GM12878 (cell line): ENCODE measurements around the gene ZNF827. TPM values are rescaled to one million over a fixed set of nuclear protein-coding genes. Genes with fewer than 3 reads are reported as not detected.

Experiments
- ATAC-seq: fragments of 200-7000 bp; cut with Tn5 transposase; 3 replicates; pipeline ENCODE4 v1.9.1; 2020; ENCODE audit warnings: mild to moderate bottlenecking, moderate library complexity
- BruUV-seq: library from RNA; stranded (reverse); fragments of 400-500 nt; replicated peaks from 2 replicates; lab custom pipeline; 2021; lab: Mats Ljungman, UMichigan
- CTCF ChIA-PET: fragments of 300-600 bp; sonication (Branson Sonifier 250); formaldehyde crosslinking; extraction: SDS; loops from one replicate; lab custom pipeline; 2021; ENCODE audit warnings: inconsistent platforms; lab: Yijun Ruan, JAX
- POLR2A ChIA-PET: fragments of 350-600 bp; formaldehyde crosslinking; extraction: SDS; loops from one replicate; lab custom pipeline; 2021; ENCODE audit warnings: inconsistent platforms; lab: Charles Lee
- RAD21 ChIA-PET: fragments of 300-600 bp; sonication (Branson Sonifier 250); formaldehyde crosslinking; loops from one replicate; lab custom pipeline; 2023; ENCODE audit warnings: antibody characterized with exemption; ENCODE audit not compliant: unreplicated experiment; lab: Charles Lee
- SMC1A ChIA-PET: fragments of 300-600 bp; sonication (Branson Sonifier 250); formaldehyde crosslinking; loops from one replicate; lab custom pipeline; 2023; ENCODE audit not compliant: unreplicated experiment, uncharacterized antibody; lab: Charles Lee
- DNase-seq: peaks from one replicate; pipeline ENCODE4 v3.0.0-alpha.2; 2011; ENCODE audit warnings: low read depth, low spot score
- FAIRE-seq: peaks from 3 replicates; lab custom pipeline; 2011; peaks lifted over from hg19 to GRCh38; lab: Jason Lieb, UNC
- H2AFZ ChIP-seq: 2 replicates; pipeline ENCODE4 v1.6.0; 2011; ENCODE audit warnings: low read depth, low read length, control low read depth; ENCODE audit not compliant: control insufficient read depth
- H3K27ac ChIP-seq: 2 replicates; pipeline ENCODE4 v1.5.1; 2011; ENCODE audit warnings: control low read depth; ENCODE audit not compliant: control insufficient read depth, insufficient read depth
- H3K27me3 ChIP-seq, 2 experiments: replicated peaks in 1 of 2; 2 replicates each; pipeline versions ENCODE4 v1.6.0 to v1.6.1; 2011; ENCODE audit warnings: low read length in 1 of 2; ENCODE audit not compliant: control insufficient read depth in 2 of 2, insufficient read depth in 2 of 2
- H3K36me3 ChIP-seq, 2 experiments: 2 replicates each; pipeline ENCODE4 v1.5.1; 2011; ENCODE audit warnings: low read length in 1 of 2; ENCODE audit not compliant: control insufficient read depth in 2 of 2, insufficient read depth in 2 of 2
- H3K4me1 ChIP-seq: 2 replicates; pipeline ENCODE4 v1.6.1; 2011; ENCODE audit warnings: mild to moderate bottlenecking, low read length, moderate library complexity, mixed read lengths; ENCODE audit not compliant: control insufficient read depth, insufficient read depth
- H3K4me2 ChIP-seq: 2 replicates; pipeline ENCODE4 v1.6.0; 2011; ENCODE audit warnings: control low read depth; ENCODE audit not compliant: control insufficient read depth, insufficient read depth
- H3K4me3 ChIP-seq: fragments of 200-600 bp; sonication (generic); 2 replicates; pipeline ENCODE4 v1.5.1; 2016
- H3K79me2 ChIP-seq: 2 replicates; pipeline ENCODE4 v1.6.0; 2011; ENCODE audit warnings: low read length; ENCODE audit not compliant: control insufficient read depth, insufficient read depth
- H3K9ac ChIP-seq: 2 replicates; pipeline ENCODE4 v1.8.0; 2011; ENCODE audit warnings: low read length, control low read depth, mixed read lengths; ENCODE audit not compliant: control insufficient read depth, insufficient read depth
- H3K9me3 ChIP-seq: replicated peaks from 3 replicates; pipeline ENCODE4 v1.5.1; 2011; ENCODE audit warnings: mild to moderate bottlenecking, low read length; ENCODE audit not compliant: control insufficient read depth, insufficient read depth
- H4K20me1 ChIP-seq: 2 replicates; pipeline ENCODE4 v1.6.0; 2011; ENCODE audit not compliant: control insufficient read depth, insufficient read depth
- BCLAF1 ChIP-seq: fragments of 450-650 bp; IDR thresholded peaks from 2 replicates; pipeline ENCODE4 v1.6.1; 2017; ENCODE audit warnings: antibody characterized with exemption, mild to moderate bottlenecking, moderate library complexity
- MLLT1 ChIP-seq: fragments of 450-650 bp; IDR thresholded peaks from 2 replicates; pipeline ENCODE4 v1.6.1; 2016; ENCODE audit warnings: mild to moderate bottlenecking
- NRF1 ChIP-seq: conservative IDR thresholded peaks from 2 replicates; pipeline ENCODE4 v1.6.1; 2011; ENCODE audit warnings: mild to moderate bottlenecking, low read depth, low read length, improper control_type of control experiment
- PBX3 ChIP-seq: IDR thresholded peaks from 2 replicates; pipeline ENCODE4 v1.6.1; 2011; ENCODE audit warnings: mild to moderate bottlenecking, low read depth, low read length, moderate library complexity; ENCODE audit not compliant: insufficient replicate concordance
- TAF1 ChIP-seq: IDR thresholded peaks from 2 replicates; pipeline ENCODE4 v1.6.1; 2011; ENCODE audit warnings: mild to moderate bottlenecking, low read depth, low read length, borderline replicate concordance
- TCF7 ChIP-seq: IDR thresholded peaks from 2 replicates; pipeline ENCODE4 v1.6.1; 2014; ENCODE audit warnings: antibody characterized with exemption, borderline replicate concordance
- ZNF592 ChIP-seq: fragments of 450-650 bp; IDR thresholded peaks from 2 replicates; pipeline ENCODE4 v1.6.1; 2017; ENCODE audit warnings: mild to moderate bottlenecking, moderate library complexity
- ZSCAN29 ChIP-seq: fragments of 450-650 bp; IDR thresholded peaks from 2 replicates; pipeline ENCODE4 v1.6.1; 2017; ENCODE audit warnings: mild to moderate bottlenecking, moderate library complexity
- WGBS: methylation state at CpG from one replicate; pipeline ENCODE4 v1.1.6; 2016; ENCODE audit warnings: low lambda C conversion rate; ENCODE audit not compliant: insufficient replicate concordance, insufficient coverage; ENCODE audit errors: missing lambda C conversion rate; 5-methylcytosine and 5-hydroxymethylcytosine counted together
- in situ Hi-C: fragments of 300-500 bp; cut with MboI; formaldehyde crosslinking; loops from 9 replicates; pipeline ENCODE4 v1.14.3; 2018; ENCODE audit warnings: mixed read lengths
- intact Hi-C: fragments of 100-400 bp; cut with micrococcal nuclease; formaldehyde crosslinking; loops from one replicate; pipeline ENCODE4 v1.14.2; 2022; ENCODE audit not compliant: unreplicated experiment
- polyA plus RNA-seq, 11 experiments: library from polyadenylated mRNA; depleted of rRNA in 4 of 11; unstranded in 6 of 11; stranded (reverse) in 5 of 11; fragments of >200 nt; fragmentation: Nextera tagmentation in 4 of 11; fragmentation: Illumina TruSeq in 1 of 11; extraction: Ambion mirVana in 4 of 11; extraction: Trizol in 1 of 11; gene quantifications; 1 replicate in 1 of 11; 2 replicates in 10 of 11; pipeline versions ENCODE4 v1.2.1 to v1.2.3, GENCODE V29; 2011 to 2016; ENCODE audit warnings: inconsistent platforms in 2 of 11, missing spikeins in 2 of 11, low read depth in 1 of 11
- total RNA-seq, 4 experiments: library from RNA; depleted of rRNA in 3 of 4; stranded (reverse); fragments of >200 nt in 3 of 4; fragmentation: Illumina TruSeq in 1 of 4; extraction: Trizol in 1 of 4; gene quantifications; 2 replicates each; pipeline versions ENCODE4 v1.2.1 to v1.2.3, GENCODE V29; 2013 to 2021
- TF ChIP-seq, protein P1 (sequence below): fragments of 450-650 bp; conservative IDR thresholded peaks from 2 replicates; pipeline ENCODE4 v1.6.1; 2017; ENCODE audit warnings: mild to moderate bottlenecking, moderate library complexity
- TF ChIP-seq, protein P2 (sequence below): fragments of 450-650 bp; IDR thresholded peaks from 2 replicates; pipeline ENCODE4 v1.6.1; 2014; ENCODE audit warnings: mild to moderate bottlenecking

ZNF827 gene
- total and polyA plus RNA-seq, 10 of the 15 experiments (the other 5 are each of a cell fraction or from before 2014, with no cell fraction given) = 3.8 to 31.5 (median 13.6) TPM

DNA sequence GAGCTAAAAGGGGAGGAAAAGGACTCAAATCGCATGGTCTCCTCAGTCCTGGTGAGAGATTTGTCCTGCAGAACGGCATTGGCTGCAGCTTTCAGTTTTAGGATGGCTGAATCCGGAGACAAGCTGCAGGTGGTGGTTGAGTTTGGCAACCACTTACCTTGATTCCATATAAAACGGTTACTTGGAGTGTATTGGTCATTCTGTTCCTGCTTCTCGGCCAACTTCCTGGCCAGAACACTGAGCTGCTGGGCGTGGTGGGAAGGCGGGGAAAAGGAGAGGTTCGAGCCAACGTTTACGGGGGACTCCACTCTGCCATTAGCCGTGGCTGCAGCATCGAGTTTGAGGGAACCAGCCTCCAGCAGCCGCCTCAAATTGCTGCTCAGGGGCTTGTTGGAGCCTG is 36.1 kb downstream of the ZNF827 start:
- ChIA-PET RAD21 (no interaction called here), POLR2A (no interaction called here), CTCF (no interaction called here), SMC1A (interaction anchor here (0.9 to 1.8 kb wide), 2 partner anchors 11 to 16 kb away, joined by 3 read pairs; no protein-coding TSS in a partner anchor)
- Histone ChIP-seq H3K4me1 (no peaks in the 10 kb centered on the region), H3K27ac (no peak overlapping the region), H3K79me2 (peaks cover 38% of the 10 kb centered on the region), H3K4me2 (no peak overlapping the region), H3K27me3 (no peaks in the 10 kb centered on the region), H3K9me3 (no peaks in the 10 kb centered on the region), H2AFZ (no peak overlapping the region), H3K4me3 (no peak overlapping the region), H3K36me3 (peaks cover 3 to 6% of the 10 kb centered on the region in 2 experiments; a peak in 3 of 4 replicates), H3K9ac (no peak overlapping the region), H4K20me1 (0 out of 2 replicates have a peak, but pooled peaks cover 2% of the 10 kb centered on the region)
- in situ Hi-C loops = no loop called here
- ATAC-seq = no peak
- no peak for DNase-seq
- no peak for FAIRE-seq
- TSS peak; percentile 44 for BruUV-seq
- 94% methylated on average over 12 of the region's 13 CpGs for WGBS
- intact Hi-C loops = no loop called here
- TF ChIP-seq BCLAF1 (no peak), MLLT1 (no peak), TCF7 (no peak), ZSCAN29 (no peak), TAF1 (no peak), NRF1 (no peak), ZNF592 (no peak), PBX3 (no peak)
- TF ChIP-seq, protein P1, sequence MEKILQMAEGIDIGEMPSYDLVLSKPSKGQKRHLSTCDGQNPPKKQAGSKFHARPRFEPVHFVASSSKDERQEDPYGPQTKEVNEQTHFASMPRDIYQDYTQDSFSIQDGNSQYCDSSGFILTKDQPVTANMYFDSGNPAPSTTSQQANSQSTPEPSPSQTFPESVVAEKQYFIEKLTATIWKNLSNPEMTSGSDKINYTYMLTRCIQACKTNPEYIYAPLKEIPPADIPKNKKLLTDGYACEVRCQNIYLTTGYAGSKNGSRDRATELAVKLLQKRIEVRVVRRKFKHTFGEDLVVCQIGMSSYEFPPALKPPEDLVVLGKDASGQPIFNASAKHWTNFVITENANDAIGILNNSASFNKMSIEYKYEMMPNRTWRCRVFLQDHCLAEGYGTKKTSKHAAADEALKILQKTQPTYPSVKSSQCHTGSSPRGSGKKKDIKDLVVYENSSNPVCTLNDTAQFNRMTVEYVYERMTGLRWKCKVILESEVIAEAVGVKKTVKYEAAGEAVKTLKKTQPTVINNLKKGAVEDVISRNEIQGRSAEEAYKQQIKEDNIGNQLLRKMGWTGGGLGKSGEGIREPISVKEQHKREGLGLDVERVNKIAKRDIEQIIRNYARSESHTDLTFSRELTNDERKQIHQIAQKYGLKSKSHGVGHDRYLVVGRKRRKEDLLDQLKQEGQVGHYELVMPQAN = no peak
- TF ChIP-seq, protein P2, sequence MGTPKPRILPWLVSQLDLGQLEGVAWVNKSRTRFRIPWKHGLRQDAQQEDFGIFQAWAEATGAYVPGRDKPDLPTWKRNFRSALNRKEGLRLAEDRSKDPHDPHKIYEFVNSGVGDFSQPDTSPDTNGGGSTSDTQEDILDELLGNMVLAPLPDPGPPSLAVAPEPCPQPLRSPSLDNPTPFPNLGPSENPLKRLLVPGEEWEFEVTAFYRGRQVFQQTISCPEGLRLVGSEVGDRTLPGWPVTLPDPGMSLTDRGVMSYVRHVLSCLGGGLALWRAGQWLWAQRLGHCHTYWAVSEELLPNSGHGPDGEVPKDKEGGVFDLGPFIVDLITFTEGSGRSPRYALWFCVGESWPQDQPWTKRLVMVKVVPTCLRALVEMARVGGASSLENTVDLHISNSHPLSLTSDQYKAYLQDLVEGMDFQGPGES = no peak
